Pons (tissue), 1 donor: ENCODE data around the gene TCHP.
"Not testable (repeated sequence)": the region's sequence is repeated elsewhere in the genome, so short reads cannot be mapped to it uniquely, and the experiment has no call there.

Source experiments
- DNase-seq: peaks from one replicate; pipeline ENCODE4 v3.0.0-alpha.2; 2016; ENCODE audit warnings: low spot score

TCHP gene

GRCh38 chr12:109899783-109900751, at the start of gene TCHP:
Gene TCHP (plus strand): TSS chr12:109900274. CDS start chr12:109903027, 2,753 bp downstream.
- DNase-seq = peak; percentile 91

GRCh38 chr12:109850518-109850917, 49.6 kb upstream of the TCHP start:
- DNase-seq = not testable (repeated sequence)

DNA sequence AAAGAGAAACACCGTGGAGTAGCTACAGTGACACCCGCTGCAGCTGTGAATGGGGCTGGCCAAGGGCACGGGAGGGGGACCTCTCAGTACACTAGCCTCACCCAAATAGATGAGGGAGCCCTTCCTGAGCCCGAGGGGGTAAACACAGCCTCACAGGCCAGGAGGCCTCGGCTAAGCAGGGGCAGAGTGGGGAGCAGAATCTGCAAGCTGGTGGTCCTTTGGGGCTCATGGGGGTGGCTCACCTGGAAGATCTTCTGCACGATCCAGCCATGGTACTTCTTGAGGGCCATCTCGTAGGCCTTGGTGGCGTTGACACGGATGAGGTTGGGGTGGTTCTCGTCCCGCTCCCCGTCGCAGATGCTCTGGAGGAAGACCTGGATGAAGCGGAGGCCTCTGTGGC, 44.7 kb upstream of the TCHP start:
- no peak for DNase-seq

DNA sequence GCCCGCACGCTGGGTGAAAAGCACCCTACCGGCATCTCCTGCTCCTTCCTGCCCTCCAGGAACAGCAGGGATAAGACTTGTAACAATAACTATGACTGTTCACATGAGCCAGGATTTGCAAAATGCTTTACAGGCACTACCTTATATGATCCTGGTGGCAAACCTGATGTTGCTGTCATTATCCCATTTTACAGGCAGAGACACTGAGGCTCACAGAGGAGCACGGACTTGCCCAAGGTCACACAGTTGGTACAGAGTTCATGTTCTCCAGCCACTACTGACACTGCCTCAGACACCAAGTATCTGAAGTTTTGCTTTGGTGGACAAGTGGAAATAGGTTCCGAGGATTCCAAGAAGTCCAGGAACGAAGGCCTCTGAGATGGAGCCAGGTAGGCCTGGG, 42.4 kb upstream of the TCHP start:
- DNase-seq = no peak

GRCh38 chr12:109858764-109859163, 41.3 kb upstream of the TCHP start:
- DNase-seq = no peak

DNA sequence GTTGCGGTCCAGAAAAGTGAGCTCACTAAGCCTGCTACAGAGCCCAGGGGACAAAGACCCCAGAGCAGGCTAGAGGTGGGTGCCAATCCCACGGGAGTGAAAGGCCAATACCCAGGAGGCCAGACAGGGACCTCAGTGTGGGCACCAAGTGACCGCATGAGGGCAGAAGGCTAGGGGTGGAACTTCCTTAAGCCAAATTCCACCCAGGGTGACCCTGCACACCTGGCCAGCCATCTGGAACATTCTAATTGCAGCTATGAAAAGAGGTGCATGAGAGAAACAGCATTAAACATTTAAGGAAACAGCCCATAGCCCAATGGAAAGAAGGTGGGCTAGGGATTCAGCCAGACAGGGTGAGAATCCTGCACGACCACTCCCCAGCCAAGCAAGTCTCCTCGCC, 39.1 kb upstream of the TCHP start:
- no peak for DNase-seq

- no peak for DNase-seq
These were observed 38.3 kb upstream of the TCHP start for GRCh38 chr12:109861689-109862314.

DNA sequence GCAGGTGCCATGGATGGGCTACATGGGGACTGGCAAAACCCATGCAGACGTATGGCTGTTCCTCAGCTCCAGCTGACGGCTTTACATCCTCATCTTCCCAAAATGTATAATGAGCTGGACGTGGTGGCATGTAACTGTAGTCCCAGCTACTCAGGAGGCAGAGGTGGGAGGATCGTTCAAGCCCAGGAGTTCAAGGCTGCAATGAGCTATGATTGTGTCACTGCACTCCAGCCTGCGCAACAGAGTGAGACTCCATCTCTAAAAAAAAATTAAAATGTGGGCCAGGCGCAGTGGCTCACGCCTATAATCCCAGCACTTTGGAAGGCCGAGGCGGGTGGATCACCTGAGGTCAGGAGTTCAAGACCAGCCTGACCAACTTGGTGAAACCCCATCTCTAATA, 37.6 kb upstream of the TCHP start:
- DNase-seq = not testable (repeated sequence)

- DNase-seq = peak; percentile 96
These were observed 36.0 kb upstream of the TCHP start for GRCh38 chr12:109863847-109864712.

GRCh38 chr12:109864916-109865315, 35.2 kb upstream of the TCHP start:
- no peak for DNase-seq

DNA sequence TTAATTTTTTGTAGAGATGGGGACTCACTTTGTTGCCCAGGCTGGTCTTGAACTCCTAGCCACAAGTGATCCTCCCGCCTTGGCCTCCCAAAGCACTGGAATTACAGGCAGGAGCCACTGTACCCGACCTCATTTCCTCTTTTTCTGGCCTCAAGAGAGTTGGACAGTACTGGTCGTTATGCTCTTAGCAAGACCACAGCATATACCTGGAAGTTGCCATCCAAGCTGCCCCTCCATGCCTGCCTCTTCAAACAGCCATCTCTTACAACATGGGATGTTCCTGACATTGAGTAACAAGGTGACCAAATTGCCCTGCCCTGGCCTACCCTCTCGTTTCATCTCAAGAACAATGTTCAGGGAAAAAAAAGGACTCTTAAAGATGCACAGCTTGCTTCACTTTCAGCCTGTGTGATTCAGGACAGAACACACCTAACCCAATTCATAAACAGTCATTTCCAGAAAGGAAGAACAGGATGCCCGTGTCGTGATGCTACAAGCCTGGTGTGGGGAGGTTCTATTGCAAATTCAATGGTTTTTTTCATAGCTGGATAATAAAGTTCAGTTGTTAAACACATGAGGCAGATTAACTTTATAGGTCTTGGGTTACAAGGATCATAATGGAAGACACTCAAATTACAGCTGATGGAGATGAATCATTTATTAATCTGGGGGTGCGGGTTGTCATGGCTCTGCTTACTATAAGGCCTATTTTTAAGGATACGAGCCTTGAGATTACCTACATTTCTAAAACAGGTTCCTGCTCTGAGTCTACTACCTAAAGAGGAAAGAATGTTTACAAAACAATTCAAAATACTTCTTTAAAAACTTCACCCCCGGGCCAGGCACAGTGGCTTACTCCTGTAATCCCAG, 31.7 kb upstream of the TCHP start:
- DNase-seq = no peak

- no peak for DNase-seq
These were observed 29.4 kb upstream of the TCHP start for GRCh38 chr12:109870648-109871047.

DNA sequence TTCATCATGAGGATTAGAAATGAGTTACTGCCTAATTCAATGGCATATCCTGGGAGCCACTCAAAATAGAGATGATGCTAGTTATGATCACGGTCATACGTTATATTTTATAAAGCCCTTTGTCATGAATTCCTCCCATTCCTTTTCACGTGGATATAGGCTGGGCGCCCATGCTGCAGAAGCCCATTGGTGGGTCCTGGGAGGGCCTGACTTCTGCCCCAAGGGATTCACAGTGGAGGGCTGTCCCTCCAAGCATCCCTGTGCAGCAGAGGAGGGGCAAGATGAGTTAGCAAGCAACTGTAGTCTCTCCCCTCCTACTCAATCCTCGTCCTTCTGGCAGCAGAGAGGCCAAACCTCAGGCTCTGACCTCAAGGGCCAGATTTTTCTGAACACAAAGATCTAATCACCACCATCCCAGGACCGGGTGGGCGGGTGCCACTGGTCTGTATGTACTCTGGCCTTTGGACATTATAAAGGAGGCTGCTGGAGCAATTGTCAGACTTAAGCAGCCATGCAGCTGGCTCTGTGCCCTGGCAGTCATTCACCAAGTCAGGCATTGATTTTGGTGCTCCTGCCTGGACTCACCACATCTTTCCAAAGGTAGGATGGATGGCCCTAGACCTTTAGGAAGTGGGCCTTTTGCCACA, 28.3 kb upstream of the TCHP start:
- no peak for DNase-seq

- DNase-seq = no peak
These were observed 26.4 kb upstream of the TCHP start for GRCh38 chr12:109873653-109874052.

DNA sequence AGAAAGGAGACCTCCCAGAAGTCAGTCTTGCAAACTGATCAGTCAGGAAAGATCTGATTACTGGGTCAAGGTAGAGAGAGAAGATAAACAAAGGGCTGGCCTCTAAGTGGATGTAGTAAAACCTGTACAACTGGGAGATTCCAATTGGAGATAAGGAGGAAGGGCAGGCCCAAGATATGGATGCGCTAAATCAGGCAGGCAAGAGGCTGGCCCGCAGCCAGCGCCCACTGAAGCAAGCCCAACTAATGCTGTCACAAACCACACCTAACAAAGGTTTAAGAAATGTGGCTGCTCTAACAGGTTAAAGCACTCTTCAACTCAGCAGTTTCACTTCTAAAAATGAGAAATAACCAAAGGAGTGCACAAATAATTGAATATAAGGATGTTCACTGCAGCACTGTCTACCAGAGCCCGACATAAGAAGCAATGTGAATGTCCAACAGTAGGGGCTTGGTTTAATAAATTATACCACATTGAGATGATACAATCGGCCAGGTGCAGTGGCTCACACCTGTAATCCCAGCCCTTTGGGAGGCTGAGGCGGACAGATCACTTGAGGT, 24.4 kb upstream of the TCHP start:
- no peak for DNase-seq

DNA sequence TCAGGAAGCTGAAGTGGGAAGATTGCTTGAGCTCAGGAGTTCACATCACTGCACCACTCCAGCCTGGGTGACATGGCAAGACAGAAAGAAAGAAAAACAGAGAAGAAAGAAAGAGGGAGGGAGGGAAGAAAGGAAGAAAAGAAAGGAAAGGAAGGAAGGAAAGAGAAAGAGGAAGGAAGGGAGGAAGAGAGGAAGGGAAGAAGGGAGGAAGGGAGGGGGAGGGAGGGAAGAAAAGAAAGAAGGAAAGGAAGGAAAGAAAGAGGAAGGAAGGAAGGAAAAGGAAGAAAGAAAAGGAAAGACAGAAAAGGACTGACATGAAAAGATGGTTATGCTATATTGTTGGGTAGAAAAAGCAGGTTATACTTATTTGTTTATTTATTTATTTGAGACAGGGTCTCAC, 23.7 kb upstream of the TCHP start:
- DNase-seq = no peak

GRCh38 chr12:109877504-109878246, 22.4 kb upstream of the TCHP start:
- peak; percentile 93 for DNase-seq

GRCh38 chr12:109878247-109878625, 21.8 kb upstream of the TCHP start:
- DNase-seq = no peak

DNA sequence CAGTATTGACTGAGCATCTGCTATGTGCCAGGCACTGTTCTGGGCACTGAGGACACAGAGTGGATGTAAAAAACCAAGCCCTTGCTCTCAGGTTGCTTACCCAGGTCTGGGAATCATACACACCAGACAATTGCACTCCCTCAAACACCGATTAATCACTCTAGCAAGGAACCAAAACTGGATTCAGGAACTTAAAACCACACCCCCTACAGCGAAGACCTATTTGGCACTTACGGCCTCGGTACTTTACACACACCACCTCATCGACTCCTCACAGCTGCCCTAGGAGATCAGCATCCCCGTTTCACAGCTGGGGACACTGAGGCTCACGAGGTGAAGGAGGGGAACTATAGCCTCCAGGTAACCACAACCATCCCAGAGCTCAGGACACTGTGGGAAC, 21.3 kb upstream of the TCHP start:
- no peak for DNase-seq
